ENCODE results near the gene SQSTM1. TPM values are rescaled to one million over a fixed set of nuclear protein-coding genes. Genes with fewer than 3 reads are reported as not detected.

Gene SQSTM1
- total RNA-seq, 1 donor from 2014 or later = 27.6 TPM

- H3K27me3 Mint-ChIP-seq (ENCODE audit: insufficient read depth, low read depth) = peaks cover 6% of the 10 kb centered on the region
- no peak for DNase-seq (ENCODE audit: low spot score)
- H3K4me1 ChIP-seq = peaks cover 28% of the 10 kb centered on the region
- H3K36me3 ChIP-seq = no peaks in the 10 kb centered on the region
- no peaks in the 10 kb centered on the region for H3K9me3 ChIP-seq (ENCODE audit: low read depth)
- H3F3A ChIP-seq (ENCODE audit: low read depth) = peaks cover 34% of the 10 kb centered on the region
- no peak overlapping the region for H3K27ac Mint-ChIP-seq
- H3K4me3 Mint-ChIP-seq = peak overlapping the region; percentile 87
- no peak overlapping the region for H2AFZ ChIP-seq (replicated peaks)
- H3K9ac ChIP-seq = no peak overlapping the region
- no peak for TF ChIP-seq CTCF (IDR thresholded peaks at IDR 0.05)
- TF ChIP-seq EZH2phosphoT487 (IDR thresholded peaks at IDR 0.05) = no peak
- no peak for TF ChIP-seq EZH2 (IDR thresholded peaks at IDR 0.05)
- H3K36me3 Mint-ChIP-seq = peaks cover 7% of the 10 kb centered on the region
- peaks cover 32% of the 10 kb centered on the region for H3K4me1 Mint-ChIP-seq
- H3K9me3 Mint-ChIP-seq = no peaks in the 10 kb centered on the region
- peaks cover 40% of the 10 kb centered on the region for H3K79me2 ChIP-seq (ENCODE audit: low read depth)
- H3K4me3 ChIP-seq = peak overlapping the region; percentile 96
- peak overlapping the region; percentile 99 for H3K4me2 ChIP-seq
- no peak overlapping the region for H3K27ac ChIP-seq
- H3K27me3 ChIP-seq = no peaks in the 10 kb centered on the region
- H4K20me1 ChIP-seq (ENCODE audit: low read depth) = peaks cover 55% of the 10 kb centered on the region
Observed at GRCh38 chr5:179805070-179805528, 15.6 kb upstream of the SQSTM1 start.

- H3K4me1 ChIP-seq = peaks cover 28% of the 10 kb centered on the region
- H3K27ac ChIP-seq = no peak overlapping the region
- H3K9me3 Mint-ChIP-seq = no peaks in the 10 kb centered on the region
- H2AFZ ChIP-seq (replicated peaks) = no peak overlapping the region
- no peaks in the 10 kb centered on the region for H3K9me3 ChIP-seq (ENCODE audit: low read depth)
- peak overlapping the region; percentile 99 for H3K4me2 ChIP-seq
- H3K36me3 Mint-ChIP-seq = peaks cover 7% of the 10 kb centered on the region
- no peaks in the 10 kb centered on the region for H3K36me3 ChIP-seq
- H3F3A ChIP-seq (ENCODE audit: low read depth) = peaks cover 34% of the 10 kb centered on the region
- H3K4me3 Mint-ChIP-seq = peak overlapping the region; percentile 87
- peaks cover 32% of the 10 kb centered on the region for H3K4me1 Mint-ChIP-seq
- H3K4me3 ChIP-seq = peak overlapping the region; percentile 96
- H3K79me2 ChIP-seq (ENCODE audit: low read depth) = peaks cover 40% of the 10 kb centered on the region
- no peak for TF ChIP-seq EZH2 (IDR thresholded peaks at IDR 0.05)
- no peak for TF ChIP-seq CTCF (IDR thresholded peaks at IDR 0.05)
- no peak for TF ChIP-seq EZH2phosphoT487 (IDR thresholded peaks at IDR 0.05)
- peak overlapping the region; percentile 42 for H3K9ac ChIP-seq
- H3K27me3 ChIP-seq = no peaks in the 10 kb centered on the region
- peaks cover 51% of the 10 kb centered on the region for H4K20me1 ChIP-seq (ENCODE audit: low read depth)
- no peak overlapping the region for H3K27ac Mint-ChIP-seq
- DNase-seq (ENCODE audit: low spot score) = peak; percentile 61
- peaks cover 9% of the 10 kb centered on the region for H3K27me3 Mint-ChIP-seq (ENCODE audit: insufficient read depth, low read depth)
Observed at GRCh38 chr5:179805529-179806249, 15.0 kb upstream of the SQSTM1 start.

GRCh38 chr5:179806250-179807048 lies 14.3 kb upstream of the SQSTM1 start, which contains the start of gene MGAT4B:
TSS of gene MGAT4B (minus strand) at chr5:179806866. CDS start at chr5:179806583, 283 bp downstream.
- Histone ChIP-seq H2AFZ (replicated peaks) (peak within 1 kb of the TSS; percentile 93), H3K9ac (peak within 1 kb of the TSS; percentile 42), H3K79me2 (ENCODE audit: low read depth) (peaks cover 40% of the 10 kb centered on the region), H3K4me1 (peaks cover 28% of the 10 kb centered on the region), H3F3A (ENCODE audit: low read depth) (peaks cover 34% of the 10 kb centered on the region), H3K36me3 (no peaks in the 10 kb centered on the region), H3K4me2 (peak within 1 kb of the TSS; percentile 99), H3K4me3 (peak within 1 kb of the TSS; percentile 96), H4K20me1 (ENCODE audit: low read depth) (peaks cover 46% of the 10 kb centered on the region), H3K27me3 (no peaks in the 10 kb centered on the region), H3K27ac (peak within 1 kb of the TSS; percentile 68), H3K9me3 (ENCODE audit: low read depth) (no peaks in the 10 kb centered on the region)
- H3K36me3 Mint-ChIP-seq = peaks cover 7% of the 10 kb centered on the region
- TF ChIP-seq CTCF (IDR thresholded peaks at IDR 0.05) (no peak), EZH2 (IDR thresholded peaks at IDR 0.05) (no peak), EZH2phosphoT487 (IDR thresholded peaks at IDR 0.05) (no peak)
- peak within 1 kb of the TSS; percentile 87 for H3K4me3 Mint-ChIP-seq
- no peaks in the 10 kb centered on the region for H3K9me3 Mint-ChIP-seq
- peaks cover 32% of the 10 kb centered on the region for H3K4me1 Mint-ChIP-seq
- H3K27me3 Mint-ChIP-seq (ENCODE audit: insufficient read depth, low read depth) = peaks cover 10% of the 10 kb centered on the region
- DNase-seq (ENCODE audit: low spot score) = peak; percentile 89
- H3K27ac Mint-ChIP-seq = no peak within 1 kb of the TSS

Data from neural progenitor cell (in vitro differentiated cells).